GM10266 (cell line): ENCODE measurements around the gene TIE1.

Source experiments
- DNase-seq: peaks from one replicate; pipeline ENCODE4 v3.0.0; 2012; ENCODE audit errors: extremely low spot score
- TF ChIP-seq, protein P1 (sequence below): IDR thresholded peaks from 2 replicates; pipeline ENCODE4 v1.5.1; 2012; ENCODE audit warnings: mild to moderate bottlenecking, low read depth; ENCODE audit not compliant: control insufficient read depth, insufficient read depth; ENCODE audit errors: missing control alignments

The TIE1 gene

GRCh38 chr1:43279666-43280065 is 21.1 kb upstream of the TIE1 start:
- DNase-seq = no peak
- TF ChIP-seq, protein P1, sequence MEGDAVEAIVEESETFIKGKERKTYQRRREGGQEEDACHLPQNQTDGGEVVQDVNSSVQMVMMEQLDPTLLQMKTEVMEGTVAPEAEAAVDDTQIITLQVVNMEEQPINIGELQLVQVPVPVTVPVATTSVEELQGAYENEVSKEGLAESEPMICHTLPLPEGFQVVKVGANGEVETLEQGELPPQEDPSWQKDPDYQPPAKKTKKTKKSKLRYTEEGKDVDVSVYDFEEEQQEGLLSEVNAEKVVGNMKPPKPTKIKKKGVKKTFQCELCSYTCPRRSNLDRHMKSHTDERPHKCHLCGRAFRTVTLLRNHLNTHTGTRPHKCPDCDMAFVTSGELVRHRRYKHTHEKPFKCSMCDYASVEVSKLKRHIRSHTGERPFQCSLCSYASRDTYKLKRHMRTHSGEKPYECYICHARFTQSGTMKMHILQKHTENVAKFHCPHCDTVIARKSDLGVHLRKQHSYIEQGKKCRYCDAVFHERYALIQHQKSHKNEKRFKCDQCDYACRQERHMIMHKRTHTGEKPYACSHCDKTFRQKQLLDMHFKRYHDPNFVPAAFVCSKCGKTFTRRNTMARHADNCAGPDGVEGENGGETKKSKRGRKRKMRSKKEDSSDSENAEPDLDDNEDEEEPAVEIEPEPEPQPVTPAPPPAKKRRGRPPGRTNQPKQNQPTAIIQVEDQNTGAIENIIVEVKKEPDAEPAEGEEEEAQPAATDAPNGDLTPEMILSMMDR = no peak

- TF ChIP-seq, protein P1 = no peak
- no peak for DNase-seq
Measured at GRCh38 chr1:43280692-43281091, 20.1 kb upstream of the TIE1 start.

- TF ChIP-seq, protein P1 = no peak
- no peak for DNase-seq
Measured at GRCh38 chr1:43282220-43283195, 18.3 kb upstream of the TIE1 start.

- DNase-seq = no peak
- TF ChIP-seq, protein P1 = no peak
Measured at GRCh38 chr1:43284065-43284464, 16.7 kb upstream of the TIE1 start.

DNA sequence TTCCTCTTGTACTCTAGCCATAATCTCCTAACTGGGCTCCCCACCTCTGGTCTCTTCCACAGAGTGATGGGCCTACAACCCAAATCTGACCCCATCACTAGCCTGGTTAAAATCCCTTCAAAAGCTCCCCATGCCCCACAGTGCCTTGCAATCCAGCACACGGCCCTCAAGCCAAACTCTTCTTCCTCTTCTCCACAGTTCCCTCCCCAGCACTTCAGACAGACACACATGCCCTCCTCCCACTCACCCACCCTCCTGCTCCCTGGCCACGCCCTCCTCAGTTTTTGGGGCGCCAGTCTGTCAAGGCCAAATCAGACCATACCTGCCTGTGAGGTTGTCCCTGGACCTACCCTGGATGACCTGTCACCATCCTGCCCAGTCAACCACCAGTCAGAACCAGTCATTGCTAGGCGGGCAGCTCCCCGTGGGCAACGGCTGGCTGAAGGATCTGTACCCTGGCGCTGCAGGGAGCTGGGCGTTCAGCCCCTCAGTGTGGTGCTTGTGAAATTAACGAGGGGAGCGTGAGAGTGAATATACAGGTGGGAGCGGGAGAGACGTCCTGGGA is 16.2 kb upstream of the TIE1 start:
- DNase-seq = no peak
- TF ChIP-seq, protein P1 = no peak

DNA sequence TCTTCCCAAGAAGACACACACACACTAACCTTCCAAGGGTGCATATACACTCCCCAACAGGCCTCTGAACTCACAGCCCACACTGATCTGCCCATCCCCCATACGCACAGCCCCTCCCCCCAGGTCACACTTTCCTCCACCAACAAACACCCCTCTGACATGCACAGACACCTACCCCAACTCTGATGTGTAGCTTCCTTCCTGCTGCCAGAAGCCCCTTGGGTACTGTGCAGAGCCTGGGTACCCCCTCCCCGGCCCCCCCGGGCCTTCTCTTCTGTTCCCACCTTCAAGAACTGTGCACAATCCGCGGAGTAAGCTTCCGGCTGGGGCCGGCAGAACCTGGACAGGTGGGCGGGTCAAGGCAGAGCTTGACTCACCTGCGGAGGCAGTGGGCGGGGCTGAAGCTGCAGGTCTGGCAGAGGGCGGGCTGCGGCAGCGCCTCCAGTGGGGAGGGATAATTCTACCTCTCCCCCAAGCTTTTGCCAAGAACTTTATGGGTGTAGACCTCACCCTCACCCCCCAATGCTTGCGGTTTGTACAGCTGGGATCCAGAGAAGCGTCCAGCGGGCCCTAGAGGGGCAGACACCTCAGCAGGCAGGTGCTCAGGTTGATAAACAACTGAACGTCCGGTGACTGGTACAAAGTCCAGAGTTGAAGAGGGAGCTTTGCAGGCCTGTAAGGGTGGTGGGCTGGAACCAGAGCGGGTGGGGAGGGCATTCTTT is 15.4 kb upstream of the TIE1 start, which contains the start of gene C1orf210:
TSS of gene C1orf210 (minus strand) at position 313 of the 722 bp plus-strand sequence. CDS start 2,311 bp downstream, outside the sequence.
- TF ChIP-seq, protein P1 = no peak
- DNase-seq = no peak
